Raji (cell line): Measurements from ENCODE around the gene KNOP1.

Experiments used
- POLR2A ChIP-seq: IDR thresholded peaks from 2 replicates; pipeline ENCODE4 v1.6.1; 2011; ENCODE audit warnings: low read depth, low read length, control low read depth; ENCODE audit not compliant: insufficient read depth

KNOP1 gene, protein sequence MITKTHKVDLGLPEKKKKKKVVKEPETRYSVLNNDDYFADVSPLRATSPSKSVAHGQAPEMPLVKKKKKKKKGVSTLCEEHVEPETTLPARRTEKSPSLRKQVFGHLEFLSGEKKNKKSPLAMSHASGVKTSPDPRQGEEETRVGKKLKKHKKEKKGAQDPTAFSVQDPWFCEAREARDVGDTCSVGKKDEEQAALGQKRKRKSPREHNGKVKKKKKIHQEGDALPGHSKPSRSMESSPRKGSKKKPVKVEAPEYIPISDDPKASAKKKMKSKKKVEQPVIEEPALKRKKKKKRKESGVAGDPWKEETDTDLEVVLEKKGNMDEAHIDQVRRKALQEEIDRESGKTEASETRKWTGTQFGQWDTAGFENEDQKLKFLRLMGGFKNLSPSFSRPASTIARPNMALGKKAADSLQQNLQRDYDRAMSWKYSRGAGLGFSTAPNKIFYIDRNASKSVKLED

DNA sequence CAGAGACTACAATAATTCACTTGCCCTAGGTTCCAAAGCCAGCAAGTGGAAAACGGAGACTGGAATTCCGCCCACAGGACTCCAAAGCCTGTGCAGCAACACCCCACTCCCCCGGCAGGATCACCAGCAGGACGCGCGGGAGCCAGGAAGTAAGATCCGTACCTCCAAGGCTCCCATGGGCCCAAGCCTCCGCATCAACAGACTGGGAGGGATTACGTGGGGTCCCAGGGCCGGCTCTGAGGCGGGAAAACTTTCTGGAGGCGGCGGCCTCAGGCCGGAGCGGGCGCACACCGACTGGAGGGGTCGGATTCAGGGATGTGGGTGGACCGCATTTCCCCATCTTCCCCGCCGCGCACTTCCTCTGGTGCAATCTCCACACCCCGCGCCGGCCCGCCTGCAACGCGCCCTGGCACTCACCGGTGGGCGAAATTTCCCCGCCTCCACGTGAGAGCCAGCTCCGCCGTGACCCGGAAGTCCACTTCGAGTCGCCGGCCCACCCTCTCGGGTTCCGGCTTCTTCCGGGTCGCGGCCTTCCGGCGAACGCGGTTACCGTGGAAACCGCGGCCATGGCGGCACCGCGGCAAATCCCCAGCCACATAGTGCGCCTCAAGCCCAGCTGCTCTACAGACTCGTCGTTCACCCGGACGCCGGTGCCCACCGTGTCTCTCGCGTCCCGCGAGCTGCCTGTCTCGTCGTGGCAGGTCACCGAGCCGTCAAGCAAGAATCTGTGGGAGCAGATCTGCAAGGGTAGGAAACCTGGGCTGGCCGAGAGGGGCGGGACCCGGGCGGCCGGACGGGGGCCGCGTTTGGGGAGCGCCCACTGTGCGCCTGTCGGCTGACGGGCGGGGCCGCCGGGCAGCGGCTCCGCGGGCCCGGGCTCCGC is at the start of gene KNOP1, which contains the start of gene IQCK:
Gene KNOP1, minus strand, starts transcription at position 487 of the 883 bp plus-strand sequence. CDS start 3,192 bp downstream, outside the sequence.
Gene IQCK, plus strand, starts transcription at position 531 of the 883 bp plus-strand sequence. Its CDS starts 36 bp downstream, at position 567.
- peak; percentile 82 for TF ChIP-seq POLR2A

DNA sequence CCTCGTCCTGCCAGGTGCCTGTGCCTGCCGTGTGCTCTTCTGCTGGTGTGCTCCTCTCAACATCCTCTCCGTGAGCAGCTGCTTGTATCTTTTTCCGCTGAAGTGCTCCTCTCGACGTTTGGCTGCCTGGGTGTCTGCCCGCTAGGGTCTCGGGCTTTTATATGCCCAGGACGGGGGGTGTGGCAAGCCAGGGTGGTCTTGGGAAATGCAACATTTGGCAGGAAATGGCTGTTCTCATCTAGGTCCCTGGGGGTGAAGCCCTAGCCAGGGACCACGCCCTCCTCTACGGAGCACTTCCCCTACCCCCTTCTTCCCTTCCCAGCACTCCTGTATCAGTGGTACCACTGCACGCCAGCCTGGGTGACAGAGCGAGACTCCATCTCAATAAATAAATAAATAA is 49.5 kb upstream of the KNOP1 start:
- no peak for TF ChIP-seq POLR2A

DNA sequence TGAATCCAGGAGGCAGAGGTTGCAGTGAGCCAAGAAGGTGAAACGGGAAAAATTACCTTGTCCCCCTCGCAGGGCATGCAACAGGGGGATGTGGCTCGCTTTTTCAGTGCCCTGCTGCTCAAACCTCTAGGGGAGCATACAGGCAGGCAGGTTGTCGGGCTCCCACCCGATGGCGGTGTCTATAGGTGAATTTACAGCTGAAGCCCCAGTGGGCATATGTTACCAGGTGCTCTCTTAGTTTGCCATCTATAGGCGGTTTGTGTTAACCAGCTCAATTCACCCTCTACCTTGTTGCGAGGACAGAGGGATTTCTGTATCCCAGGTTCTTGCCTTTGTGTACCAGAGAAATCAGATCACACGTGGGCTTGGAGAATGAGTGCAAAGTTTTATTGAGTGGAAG is 49.0 kb upstream of the KNOP1 start:
- no peak for TF ChIP-seq POLR2A

DNA sequence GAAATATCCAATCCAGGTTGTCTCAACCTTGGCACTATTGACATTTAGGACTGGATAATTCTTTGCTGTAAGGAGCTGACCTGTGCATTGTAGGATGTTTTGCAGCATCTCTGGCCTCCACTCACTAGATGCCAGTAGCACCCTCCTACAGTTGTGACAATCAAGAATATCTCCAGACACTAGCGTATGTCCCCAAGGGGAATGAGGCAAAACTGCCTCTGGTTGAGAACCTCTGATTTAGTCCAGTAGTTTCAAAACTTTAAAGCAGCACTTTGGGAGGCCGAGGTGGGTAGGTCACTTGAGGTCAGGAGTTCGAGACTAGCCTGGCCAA is 48.5 kb upstream of the KNOP1 start:
- TF ChIP-seq POLR2A: no peak

DNA sequence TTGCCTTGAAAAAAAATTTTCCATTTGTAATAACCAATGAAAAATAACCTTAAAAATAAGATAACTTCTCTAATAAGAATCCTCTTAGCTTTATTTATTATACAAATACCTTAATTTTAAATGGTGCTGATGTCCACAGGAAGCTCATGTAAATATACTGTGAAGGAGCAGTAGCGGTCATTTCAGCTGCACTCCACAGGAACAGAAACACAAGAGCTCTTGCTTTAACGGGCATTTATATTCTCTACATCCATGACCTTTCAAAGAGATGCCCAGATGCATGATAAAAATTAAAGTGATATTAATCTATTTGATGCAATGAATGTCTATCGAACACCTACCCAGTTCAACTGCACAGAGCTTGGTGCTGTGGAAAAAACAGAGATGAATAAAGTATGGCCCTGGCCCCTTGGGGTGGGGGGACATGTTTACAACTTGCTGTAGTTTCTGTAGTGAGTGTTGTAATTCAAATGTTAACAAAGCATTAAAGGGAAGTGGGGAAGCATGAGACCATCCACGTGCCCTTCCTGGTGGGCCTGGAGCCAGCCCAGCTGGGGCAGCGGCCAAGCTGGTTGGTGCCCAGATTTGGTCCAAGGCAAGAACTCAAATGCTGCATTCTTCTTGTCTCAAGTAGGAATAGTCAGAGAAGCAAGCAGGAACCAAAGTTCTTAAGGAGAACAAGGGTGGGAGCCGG is 48.0 kb upstream of the KNOP1 start:
- TF ChIP-seq POLR2A: no peak

DNA sequence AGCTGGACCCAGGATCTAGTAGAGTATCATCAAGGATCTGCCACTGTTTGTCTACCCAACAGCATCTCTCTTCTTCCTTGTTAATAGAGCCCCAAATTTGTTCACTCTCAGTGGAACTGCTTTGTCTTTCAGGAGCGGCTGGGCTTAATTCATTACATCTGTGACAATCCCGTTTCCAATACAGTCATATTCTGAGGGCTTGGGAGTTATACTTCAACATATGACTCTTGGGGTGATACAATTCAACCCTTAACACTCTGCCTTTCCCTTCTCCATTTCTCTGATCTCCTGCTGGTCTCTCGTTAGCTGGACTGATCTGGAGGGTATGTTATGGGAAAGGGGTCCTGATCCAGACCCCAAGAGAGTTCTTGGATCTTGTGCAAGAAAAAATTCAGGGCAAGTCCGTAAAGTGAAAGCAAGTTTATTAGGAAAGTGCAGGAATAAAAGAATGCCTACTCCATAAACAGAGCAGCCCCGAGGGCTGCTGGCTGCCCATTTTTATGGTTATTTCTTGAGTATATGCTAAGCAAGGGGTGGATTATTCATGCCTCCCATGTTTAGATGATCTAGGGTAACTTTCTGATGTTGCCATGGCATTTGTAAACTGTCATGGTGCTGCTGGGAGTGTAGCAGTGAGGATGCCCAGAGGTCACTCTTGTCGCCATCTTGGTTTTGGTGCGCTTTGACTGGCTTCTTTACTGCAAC is 42.5 kb upstream of the KNOP1 start:
- TF ChIP-seq POLR2A: no peak

DNA sequence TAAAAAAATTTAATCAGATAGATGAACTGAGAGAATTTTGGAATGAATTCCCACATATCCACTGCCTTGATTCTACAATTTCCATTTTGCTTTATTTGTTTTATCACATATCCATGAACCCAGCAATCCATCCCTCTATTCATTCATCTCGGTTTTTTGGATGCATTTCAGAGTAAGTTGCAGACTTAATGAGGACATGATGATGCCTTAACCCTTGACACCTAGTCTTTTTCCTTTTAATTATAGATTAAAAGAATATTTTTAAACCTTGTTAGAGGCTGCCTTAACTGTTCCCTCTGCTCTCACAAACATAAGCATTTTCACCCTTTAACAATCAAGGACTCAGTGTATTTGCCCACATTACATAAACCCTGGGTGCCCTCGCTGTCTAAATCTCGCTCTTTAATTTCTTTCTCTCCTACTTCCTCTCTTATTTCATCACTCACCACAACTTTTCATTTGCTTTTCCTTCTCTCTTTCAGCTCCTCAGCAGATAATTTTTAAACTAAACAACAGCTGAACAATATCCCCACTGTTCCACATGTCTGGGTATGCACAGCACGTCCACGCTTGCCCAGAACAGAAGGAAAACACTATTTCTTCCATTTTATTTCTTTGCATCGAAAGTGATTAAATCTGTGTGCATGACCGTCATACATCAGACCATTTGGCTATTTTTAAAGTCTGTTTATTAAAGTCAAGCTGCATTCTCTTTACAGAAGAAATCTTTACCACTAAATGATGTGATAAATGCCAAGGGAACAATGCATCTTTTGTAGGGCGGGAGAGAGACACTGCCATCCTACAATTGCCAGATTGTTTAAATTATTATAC is 40.0 kb upstream of the KNOP1 start:
- no peak for TF ChIP-seq POLR2A

DNA sequence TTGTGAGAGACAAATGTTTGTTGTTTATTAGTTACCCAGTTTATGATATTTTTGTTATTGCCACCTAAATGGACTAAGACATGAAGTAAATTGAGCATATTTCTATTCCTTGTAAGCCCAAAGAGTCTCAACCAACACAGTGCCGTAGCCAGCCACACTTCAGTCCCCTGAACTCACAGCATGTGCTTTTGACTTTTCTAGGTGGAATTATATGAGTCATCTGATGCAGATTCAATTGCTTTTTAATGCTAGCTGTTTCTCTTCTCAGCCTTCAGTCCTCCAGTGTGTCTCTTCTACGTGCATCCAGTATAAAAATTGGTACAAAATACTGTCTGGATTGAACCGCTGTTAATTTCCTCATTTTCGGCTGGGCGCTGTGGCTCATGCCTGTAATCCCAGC is 39.0 kb upstream of the KNOP1 start:
- no peak for TF ChIP-seq POLR2A

DNA sequence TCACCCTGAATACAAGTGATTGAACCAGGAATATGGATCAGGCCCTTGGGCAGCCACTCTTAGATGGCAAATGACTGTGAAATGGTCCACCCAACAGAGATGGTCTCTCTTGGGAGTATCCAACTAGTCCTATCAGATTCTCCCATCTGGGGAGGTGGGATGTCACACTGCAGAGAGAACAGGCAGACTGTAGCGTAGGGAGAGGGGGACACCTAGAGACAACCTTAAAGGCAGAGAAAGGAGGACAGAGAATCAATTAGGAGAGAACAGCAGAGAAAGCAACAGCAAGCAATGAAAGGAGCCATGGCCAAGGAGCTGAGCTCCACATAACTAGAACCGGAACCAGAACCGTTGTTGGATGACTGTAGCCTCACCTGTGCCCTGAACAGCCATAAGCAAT is 37.2 kb upstream of the KNOP1 start:
- no peak for TF ChIP-seq POLR2A

DNA sequence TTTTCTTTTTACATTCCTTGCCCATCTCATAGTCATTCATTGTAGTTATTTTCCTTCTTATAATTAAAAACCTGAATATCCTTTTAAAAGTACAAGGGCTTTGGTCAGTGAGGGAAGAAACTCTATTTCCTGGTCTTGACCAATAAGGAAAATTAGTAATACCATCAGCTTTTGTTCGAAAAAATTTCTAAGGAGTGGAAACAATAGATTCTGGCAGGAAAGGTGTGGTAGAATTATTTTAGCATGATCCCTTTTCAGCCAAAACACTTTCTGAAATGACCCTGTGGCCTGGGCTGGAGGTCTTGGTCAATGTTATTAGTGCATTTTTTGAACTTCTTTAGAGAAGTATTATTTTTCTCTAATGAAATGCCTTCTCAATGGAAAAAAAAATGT is 36.6 kb upstream of the KNOP1 start:
- no peak for TF ChIP-seq POLR2A

DNA sequence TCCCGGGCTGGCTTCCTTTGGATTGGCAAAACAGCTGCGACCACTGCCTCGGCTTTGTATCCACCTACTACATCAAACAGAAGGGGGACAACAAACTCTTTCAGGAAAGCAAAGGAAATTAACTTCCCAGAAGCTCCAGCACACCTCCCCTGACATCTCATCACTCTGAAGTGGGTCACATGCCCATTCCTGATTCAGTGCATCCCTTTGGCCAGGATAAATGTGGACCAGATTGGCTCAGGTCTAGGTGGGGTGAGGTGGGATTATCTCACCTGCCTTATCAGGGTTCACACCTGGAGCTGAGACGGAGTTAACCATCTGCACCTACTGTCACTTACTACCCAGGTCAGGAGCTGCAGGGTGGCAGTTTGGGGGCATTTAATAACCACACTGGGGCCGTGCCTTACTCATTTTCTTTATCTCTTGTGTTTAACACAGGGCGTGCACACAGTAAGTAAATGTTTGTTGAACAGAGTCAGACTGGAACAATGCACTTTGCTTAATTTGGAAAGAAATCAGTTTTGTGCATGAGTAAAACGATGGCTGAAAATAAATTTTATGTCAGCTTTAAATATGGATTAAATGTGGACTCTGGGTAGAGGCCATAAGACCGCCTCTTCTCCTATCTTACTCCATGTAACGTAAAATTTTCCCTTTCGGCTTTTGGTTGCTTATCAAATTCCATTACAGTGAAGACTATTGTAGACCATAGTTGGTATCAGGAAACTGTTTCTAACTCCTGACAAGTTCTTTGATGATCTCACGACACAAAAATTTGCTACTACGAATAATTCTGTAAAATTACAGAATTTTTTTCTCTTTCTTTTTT is 36.0 kb upstream of the KNOP1 start:
- no peak for TF ChIP-seq POLR2A

DNA sequence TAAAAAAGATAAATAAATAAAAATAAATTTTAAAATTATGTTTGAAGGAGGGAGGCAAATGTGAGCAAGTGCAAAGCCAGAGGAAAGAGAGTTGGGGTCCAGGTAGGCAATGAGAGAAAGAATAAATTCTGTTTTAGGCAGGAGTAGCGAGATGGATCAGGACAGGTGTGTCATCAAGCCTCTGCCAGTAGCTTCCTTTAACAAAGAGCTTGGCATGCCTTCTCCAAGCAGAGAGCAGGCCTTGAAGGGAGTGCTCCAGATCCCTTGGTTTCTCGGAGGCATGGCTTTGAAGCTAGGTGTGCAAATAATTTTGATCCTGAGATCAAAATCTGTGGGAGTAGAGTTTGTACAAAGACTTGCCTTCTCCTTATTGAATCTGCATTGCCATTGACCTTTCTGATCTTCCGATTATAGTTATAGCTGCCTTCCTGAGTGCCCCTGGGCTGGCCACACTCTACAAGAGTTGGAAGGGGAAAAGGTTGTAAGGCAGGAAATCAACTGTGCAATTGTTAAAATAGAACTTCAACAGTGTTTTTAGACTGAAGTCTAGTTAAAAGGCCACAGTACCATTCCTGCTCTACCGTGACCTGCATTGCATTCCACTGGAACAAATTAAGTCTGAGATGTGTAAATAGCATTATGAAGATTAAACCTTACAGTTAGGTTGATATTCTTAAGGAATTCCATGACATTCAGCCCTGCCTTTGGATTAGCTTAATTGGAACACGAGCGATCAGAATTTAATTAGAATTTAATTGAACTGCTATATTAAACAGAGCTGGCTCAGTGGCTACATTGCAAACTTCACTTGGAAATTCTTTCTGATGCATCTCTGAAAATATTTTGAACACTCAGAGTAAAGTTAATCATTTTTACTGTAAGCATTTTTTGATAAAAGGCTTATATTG is 33.7 kb upstream of the KNOP1 start:
- TF ChIP-seq POLR2A: no peak

DNA sequence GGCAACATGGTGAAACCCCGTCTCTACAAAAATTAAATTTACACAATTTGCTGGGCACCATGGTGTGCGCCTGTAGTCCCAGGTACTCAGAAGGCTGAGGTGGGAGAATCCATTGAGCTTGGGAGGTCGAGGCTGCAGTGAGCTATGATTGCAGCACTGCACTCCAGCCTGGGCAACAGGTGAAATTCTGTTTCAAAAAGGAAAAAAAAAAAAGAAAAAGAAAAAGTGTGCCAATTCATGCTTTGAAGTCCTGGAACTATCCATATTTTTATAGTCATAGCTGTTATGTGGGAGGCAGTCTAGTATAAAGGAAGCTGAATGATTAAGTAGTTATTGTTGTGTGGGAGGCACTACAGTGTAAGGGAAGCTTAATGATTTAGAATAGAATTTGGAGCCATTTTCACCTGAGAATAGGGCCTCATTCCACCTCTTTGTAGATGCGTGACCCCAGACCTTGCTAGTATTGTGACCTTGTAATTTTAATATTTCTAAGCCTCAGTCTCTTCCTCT is 31.6 kb upstream of the KNOP1 start:
- TF ChIP-seq POLR2A: no peak
